Measurements from ENCODE around the gene MYH6. TPM values are rescaled to one million over a fixed set of nuclear protein-coding genes. Genes with fewer than 3 reads are reported as not detected.
A peak's percentile ranks its signal among the peaks of the same experiment; 100 is the strongest.

MYH6 gene
- total and polyA plus RNA-seq, 8 donors = 0.03 to 1.5 (median 0.05) TPM; not detected in 3

DNA sequence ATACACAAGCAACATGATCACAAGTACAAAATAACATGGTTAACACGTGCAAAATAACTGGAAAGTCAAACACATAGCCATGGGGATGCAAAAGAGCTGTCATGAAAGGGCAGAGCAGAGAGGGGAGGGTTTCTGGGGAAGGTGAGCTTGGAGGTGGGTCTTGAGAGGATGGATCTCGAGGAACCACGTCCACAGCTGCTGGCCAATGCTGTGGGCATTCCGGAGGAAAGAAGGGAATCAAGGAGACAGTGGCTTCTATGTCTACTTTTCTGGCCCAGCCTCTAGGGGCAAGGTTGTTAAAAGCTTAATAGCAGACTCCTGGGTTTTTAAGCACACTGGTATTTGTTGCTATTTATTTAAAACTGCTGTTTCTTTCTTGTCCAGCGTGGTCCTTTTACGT lies 35.8 kb upstream of the MYH6 start:
- Histone ChIP-seq H3K4me3 (no peak overlapping the region), H3K36me3 (no peaks in the 10 kb centered on the region), H3K27ac (no peak overlapping the region), H3K4me1 (no peaks in the 10 kb centered on the region), H3K27me3 (peaks cover 0 to 4% of the 10 kb centered on the region in 2 donors), H3K9me3 (no peaks in the 10 kb centered on the region)
- DNase-seq (no peak), ATAC-seq (no peak)
- intact Hi-C loops (cut with DNase I) = no loop called here
- TF ChIP-seq, protein P1, sequence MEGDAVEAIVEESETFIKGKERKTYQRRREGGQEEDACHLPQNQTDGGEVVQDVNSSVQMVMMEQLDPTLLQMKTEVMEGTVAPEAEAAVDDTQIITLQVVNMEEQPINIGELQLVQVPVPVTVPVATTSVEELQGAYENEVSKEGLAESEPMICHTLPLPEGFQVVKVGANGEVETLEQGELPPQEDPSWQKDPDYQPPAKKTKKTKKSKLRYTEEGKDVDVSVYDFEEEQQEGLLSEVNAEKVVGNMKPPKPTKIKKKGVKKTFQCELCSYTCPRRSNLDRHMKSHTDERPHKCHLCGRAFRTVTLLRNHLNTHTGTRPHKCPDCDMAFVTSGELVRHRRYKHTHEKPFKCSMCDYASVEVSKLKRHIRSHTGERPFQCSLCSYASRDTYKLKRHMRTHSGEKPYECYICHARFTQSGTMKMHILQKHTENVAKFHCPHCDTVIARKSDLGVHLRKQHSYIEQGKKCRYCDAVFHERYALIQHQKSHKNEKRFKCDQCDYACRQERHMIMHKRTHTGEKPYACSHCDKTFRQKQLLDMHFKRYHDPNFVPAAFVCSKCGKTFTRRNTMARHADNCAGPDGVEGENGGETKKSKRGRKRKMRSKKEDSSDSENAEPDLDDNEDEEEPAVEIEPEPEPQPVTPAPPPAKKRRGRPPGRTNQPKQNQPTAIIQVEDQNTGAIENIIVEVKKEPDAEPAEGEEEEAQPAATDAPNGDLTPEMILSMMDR (IDR thresholded peaks at IDR 0.05) = no peak

DNA sequence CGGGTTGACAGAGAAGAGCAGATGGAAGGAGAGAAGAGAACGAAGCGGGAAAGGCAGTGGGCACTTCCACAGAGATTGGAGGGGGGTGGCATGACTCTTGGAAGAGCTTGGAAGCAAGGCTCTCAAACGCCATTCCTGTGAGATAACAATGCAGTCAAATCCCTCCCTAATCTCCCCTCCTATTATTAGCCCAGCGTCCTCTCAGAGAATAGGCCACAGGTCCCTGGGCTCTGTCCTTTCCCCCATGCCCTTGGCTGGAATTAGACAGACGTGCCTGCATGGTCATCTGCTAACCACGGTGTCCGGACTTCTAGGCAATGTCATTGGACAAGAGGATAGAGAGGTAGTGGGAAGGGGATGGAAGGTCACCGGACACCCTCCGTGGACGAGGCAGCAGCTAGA lies 35.3 kb upstream of the MYH6 start:
- ATAC-seq (no peak), DNase-seq (no peak)
- no peaks in the 10 kb centered on the region for H3K36me3 ChIP-seq
- no peak overlapping the region for H3K27ac ChIP-seq
- no peaks in the 10 kb centered on the region for H3K4me1 ChIP-seq
- H3K4me3 ChIP-seq = no peak overlapping the region
- peaks cover 0 to 4% of the 10 kb centered on the region in 2 donors for H3K27me3 ChIP-seq
- intact Hi-C loops (cut with DNase I) = no loop called here
- TF ChIP-seq, protein P1 (IDR thresholded peaks at IDR 0.05) = no peak
- H3K9me3 ChIP-seq = no peaks in the 10 kb centered on the region

DNA sequence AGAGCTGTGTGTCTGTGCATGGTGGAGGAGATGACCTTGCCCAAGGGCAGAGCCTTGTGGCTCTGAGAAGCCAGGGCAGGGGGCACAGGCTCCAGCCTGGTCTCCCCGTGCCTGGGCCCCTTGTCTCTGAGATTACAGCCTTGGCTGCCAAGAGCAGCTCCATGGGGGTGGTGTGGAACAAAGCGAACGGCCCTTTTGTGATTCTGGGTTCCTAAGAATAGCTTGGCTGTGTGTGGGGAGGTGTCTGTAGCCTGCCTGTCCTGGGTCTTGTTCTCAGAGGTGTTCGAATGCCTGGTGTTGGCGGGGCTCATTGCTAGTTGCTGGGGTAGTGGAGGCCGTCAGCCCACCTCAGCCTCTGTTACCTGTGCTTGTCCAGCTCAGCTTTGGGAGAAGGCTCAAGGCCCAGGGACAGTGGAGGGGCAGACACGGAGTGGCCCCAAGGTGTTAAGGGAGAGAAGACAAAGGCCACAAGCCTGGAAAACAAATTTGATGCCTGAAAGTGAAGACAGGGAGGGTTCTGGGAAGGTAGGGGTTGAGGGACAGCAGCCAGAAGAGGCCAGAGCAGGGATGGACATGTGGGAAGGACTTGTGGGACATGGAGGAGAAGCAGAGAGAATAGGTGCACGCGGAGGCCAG lies 34.8 kb upstream of the MYH6 start:
- DNase-seq (no peak), ATAC-seq (no peak)
- TF ChIP-seq, protein P1 (IDR thresholded peaks at IDR 0.05) = no peak
- H3K4me3 ChIP-seq = no peak overlapping the region
- H3K36me3 ChIP-seq = no peaks in the 10 kb centered on the region
- intact Hi-C loops (cut with DNase I) = no loop called here
- no peaks in the 10 kb centered on the region for H3K9me3 ChIP-seq
- H3K27me3 ChIP-seq = peaks cover 0 to 4% of the 10 kb centered on the region in 2 donors
- no peaks in the 10 kb centered on the region for H3K4me1 ChIP-seq
- H3K27ac ChIP-seq = no peak overlapping the region

DNA sequence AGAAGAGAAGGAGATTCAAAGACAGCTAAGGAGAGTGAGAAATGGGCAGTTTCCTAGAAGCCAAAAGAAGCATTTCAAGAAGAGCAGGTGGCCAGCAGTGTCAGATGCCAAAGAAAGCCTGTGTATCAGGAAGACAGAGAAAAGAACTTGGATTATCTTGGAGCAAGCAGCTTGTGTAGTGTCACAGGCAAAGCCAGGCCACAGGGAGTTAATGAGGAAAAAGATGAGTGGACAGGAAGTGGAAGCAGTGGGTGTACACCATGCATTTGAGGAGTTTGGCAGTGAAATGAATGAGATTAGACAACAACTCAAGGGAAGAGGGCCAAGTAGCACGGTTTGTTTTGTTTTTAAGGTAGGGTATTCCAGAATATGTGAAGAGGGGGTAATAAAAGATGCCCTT lies 33.0 kb upstream of the MYH6 start:
- no peaks in the 10 kb centered on the region for H3K36me3 ChIP-seq
- ATAC-seq (no peak), DNase-seq (no peak)
- H3K27ac ChIP-seq = no peak overlapping the region
- H3K4me1 ChIP-seq = no peaks in the 10 kb centered on the region
- no peaks in the 10 kb centered on the region for H3K9me3 ChIP-seq
- TF ChIP-seq, protein P1 (IDR thresholded peaks at IDR 0.05) = no peak
- no peak overlapping the region for H3K4me3 ChIP-seq
- H3K27me3 ChIP-seq = peaks cover 0 to 4% of the 10 kb centered on the region in 2 donors
- intact Hi-C loops (cut with DNase I) = no loop called here

DNA sequence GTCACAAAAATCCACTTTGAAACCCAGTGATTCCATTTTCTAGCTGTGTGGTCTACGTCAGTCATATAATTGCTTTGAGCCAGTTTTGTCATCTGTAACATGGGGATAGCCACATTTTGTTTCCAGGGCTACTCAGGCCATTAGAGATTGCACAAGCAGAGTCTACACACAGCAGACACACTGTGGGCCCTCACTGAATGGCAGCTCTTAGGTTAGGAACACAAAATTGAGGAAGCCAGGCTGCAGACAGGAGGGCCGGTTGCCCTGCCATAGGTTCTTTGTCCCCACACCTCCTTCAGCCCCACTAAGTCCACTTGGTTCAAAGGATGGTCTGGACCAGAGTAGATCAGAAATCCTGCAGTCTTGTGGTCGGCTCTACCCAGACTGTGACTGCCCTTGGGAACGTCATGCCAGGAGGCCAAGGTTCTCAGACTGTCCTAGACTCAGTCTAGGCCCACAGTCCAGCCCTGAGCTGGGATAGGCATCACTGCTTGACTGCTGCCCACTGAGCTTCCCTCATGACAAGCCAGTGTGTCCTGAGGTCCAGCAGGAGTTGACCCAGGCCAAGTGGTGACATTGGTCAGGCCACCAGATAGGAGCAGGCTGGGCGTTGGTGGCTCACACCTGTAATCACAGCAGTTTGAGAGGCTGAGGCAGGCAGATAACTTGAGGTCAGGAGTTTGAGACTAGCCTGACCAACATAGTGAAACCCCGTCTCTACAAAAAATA lies 31.2 kb upstream of the MYH6 start:
- intact Hi-C loops (cut with DNase I) = no loop called here
- no peaks in the 10 kb centered on the region for H3K4me1 ChIP-seq
- TF ChIP-seq, protein P1 (IDR thresholded peaks at IDR 0.05) = no peak

More for the DNA sequence above, 31.2 kb upstream of the MYH6 start:
- DNase-seq (peak in 1 of 4 donors; percentile 53), ATAC-seq (no peak)
- Histone ChIP-seq H3K9me3 (no peaks in the 10 kb centered on the region), H3K27me3 (peaks cover 0 to 4% of the 10 kb centered on the region in 2 donors), H3K36me3 (no peaks in the 10 kb centered on the region), H3K4me3 (no peak overlapping the region), H3K27ac (no peak overlapping the region)
